Panc1 (cell line): ENCODE data around the gene ROBO1. TPM values are rescaled to one million over a fixed set of nuclear protein-coding genes. Genes with fewer than 3 reads are reported as not detected.

Experiments
- ATAC-seq: fragments of 200-7000 bp; cut with Tn5 transposase; 2 replicates; pipeline ENCODE4 v1.9.1; 2020; ENCODE audit warnings: mild to moderate bottlenecking, moderate library complexity
- BruUV-seq: library from RNA; stranded (reverse); fragments of 400-500 nt; replicated peaks from 2 replicates; lab custom pipeline; 2021; lab: Mats Ljungman, UMichigan
- CTCF ChIA-PET: fragments of 300-600 bp; sonication (Branson Sonifier 250); formaldehyde crosslinking; loops from one replicate; lab custom pipeline; 2022; ENCODE audit warnings: antibody characterized with exemption; lab: Charles Lee
- POLR2A ChIA-PET: fragments of 300-600 bp; sonication (Branson Sonifier 250); formaldehyde crosslinking; loops from one replicate; lab custom pipeline; 2022; ENCODE audit warnings: antibody characterized with exemption; lab: Charles Lee
- DNase-seq: peaks from one replicate; pipeline ENCODE4 v3.0.0-alpha.2; 2010; ENCODE audit warnings: low read depth, low spot score
- H3K27ac ChIP-seq: 2 replicates; pipeline ENCODE4 v1.5.1; 2011; ENCODE audit warnings: mild to moderate bottlenecking, low read length, inconsistent platforms
- H3K27me3 ChIP-seq: fragments of 200-500 bp; sonication (Bioruptor generic); 2 replicates; pipeline ENCODE4 v1.6.0; 2014; ENCODE audit warnings: low read length, inconsistent platforms; ENCODE audit not compliant: control insufficient read depth, insufficient read depth
- H3K36me3 ChIP-seq: fragments of 200-500 bp; sonication (Bioruptor generic); 2 replicates; pipeline ENCODE4 v1.5.1; 2014; ENCODE audit warnings: inconsistent platforms, mild to moderate bottlenecking, low read length, moderate library complexity; ENCODE audit not compliant: control insufficient read depth, insufficient read depth
- H3K4me1 ChIP-seq: 2 replicates; pipeline ENCODE4 v1.5.1; 2011; ENCODE audit warnings: inconsistent platforms, mild to moderate bottlenecking, low read length, moderate library complexity; ENCODE audit not compliant: control insufficient read depth, insufficient read depth
- H3K4me3 ChIP-seq, 2 experiments: 2 replicates each; pipeline ENCODE4 v1.5.1; 2011 to 2012; ENCODE audit warnings: low read depth in 2 of 2, low read length in 2 of 2, mild to moderate bottlenecking in 2 of 2, inconsistent platforms in 1 of 2, moderate library complexity in 1 of 2
- H3K9me3 ChIP-seq: fragments of 200-500 bp; sonication (Bioruptor generic); 2 replicates; pipeline ENCODE4 v1.5.1; 2014; ENCODE audit warnings: low read depth, mild to moderate bottlenecking, inconsistent platforms, low read length, moderate library complexity; ENCODE audit not compliant: control insufficient read depth, insufficient read depth
- POLR2AphosphoS5 ChIP-seq: IDR thresholded peaks from 2 replicates; pipeline ENCODE4 v1.6.1; 2012; ENCODE audit warnings: mild to moderate bottlenecking, low read depth, low read length, moderate library complexity
- SIN3A ChIP-seq: IDR thresholded peaks from 2 replicates; pipeline ENCODE4 v1.6.1; 2012; ENCODE audit warnings: low read depth, mild to moderate bottlenecking, low read length, moderate library complexity, borderline replicate concordance; ENCODE audit not compliant: insufficient read depth
- TCF7L2 ChIP-seq: IDR thresholded peaks from 2 replicates; pipeline ENCODE4 v1.6.1; 2011; ENCODE audit warnings: mild to moderate bottlenecking, low read depth, low read length, inconsistent platforms
- in situ Hi-C: cut with HindIII; loops from 2 replicates; pipeline ENCODE4 v1.10.0; 2016; ENCODE audit warnings: low sequenced_read_pairs, low pct_unique_long_range_greater_than_20kb
- intact Hi-C: fragments of 100-400 bp; cut with micrococcal nuclease; formaldehyde crosslinking; loops from one replicate; pipeline ENCODE4 v1.10.0; 2022; ENCODE audit not compliant: unreplicated experiment
- total RNA-seq: library from RNA; stranded (reverse); gene quantifications from one replicate; pipeline ENCODE4 v1.2.1, GENCODE V29; 2021; ENCODE audit not compliant: unreplicated experiment
- TF ChIP-seq, protein P1 (sequence below): fragments of 450-650 bp; IDR thresholded peaks from 2 replicates; pipeline ENCODE4 v1.5.1; 2017; ENCODE audit warnings: mild to moderate bottlenecking
- TF ChIP-seq, protein P2 (sequence below), 2 experiments: IDR thresholded peaks; 2 replicates each; pipeline ENCODE4 v1.6.1; 2011 to 2012; ENCODE audit warnings: low read depth in 2 of 2, control low read depth in 1 of 2, low read length in 1 of 2, mild to moderate bottlenecking in 1 of 2, moderate library complexity in 1 of 2; ENCODE audit not compliant: insufficient read depth in 1 of 2

The ROBO1 gene
- total RNA-seq, 1 experiment from 2014 or later: 61.6 TPM

DNA sequence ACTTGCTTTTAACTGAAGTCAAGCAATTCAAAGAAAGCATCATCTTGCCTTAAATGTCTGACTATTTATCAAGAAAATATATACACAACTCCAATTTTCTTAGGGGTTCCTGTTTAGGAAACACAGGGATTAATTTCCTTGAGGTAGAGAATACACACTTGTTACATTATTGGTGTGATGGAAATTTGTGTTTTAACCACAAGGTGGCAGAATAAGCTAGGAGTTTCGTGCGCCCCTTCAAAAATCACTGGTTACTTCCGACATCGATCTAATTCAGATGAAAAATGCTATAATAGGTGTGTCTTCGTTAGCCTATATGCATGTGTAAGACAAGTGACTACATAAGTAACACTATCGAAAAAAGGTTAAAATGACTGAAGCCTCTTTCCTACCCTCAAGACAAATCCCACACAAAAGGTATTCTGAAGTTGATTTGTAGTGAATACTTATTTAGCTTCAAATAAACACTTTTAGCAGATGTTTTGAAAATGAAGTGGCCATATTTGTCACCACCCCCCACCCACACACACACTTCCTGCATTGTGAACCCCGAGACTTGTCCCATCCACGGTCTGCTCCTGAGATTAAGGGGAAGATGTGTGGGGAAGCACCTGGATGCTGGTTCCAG lies 246.5 kb downstream of the ROBO1 start:
- no TSS peak for BruUV-seq
- in situ Hi-C loops (no loop called here), intact Hi-C loops (loop anchor here (5.0 kb wide), 1 partner anchor 1166 kb away; no protein-coding TSS in a partner anchor)
- no peak overlapping the region for H3K4me3 ChIP-seq
- H3K4me1 ChIP-seq: no peaks in the 10 kb centered on the region
- no peaks in the 10 kb centered on the region for H3K9me3 ChIP-seq
- ATAC-seq: peak; percentile 71; the same call in 1 of the 2 replicates
- TF ChIP-seq TCF7L2 (no peak), SIN3A (no peak), POLR2AphosphoS5 (no peak)
- TF ChIP-seq, protein P1, sequence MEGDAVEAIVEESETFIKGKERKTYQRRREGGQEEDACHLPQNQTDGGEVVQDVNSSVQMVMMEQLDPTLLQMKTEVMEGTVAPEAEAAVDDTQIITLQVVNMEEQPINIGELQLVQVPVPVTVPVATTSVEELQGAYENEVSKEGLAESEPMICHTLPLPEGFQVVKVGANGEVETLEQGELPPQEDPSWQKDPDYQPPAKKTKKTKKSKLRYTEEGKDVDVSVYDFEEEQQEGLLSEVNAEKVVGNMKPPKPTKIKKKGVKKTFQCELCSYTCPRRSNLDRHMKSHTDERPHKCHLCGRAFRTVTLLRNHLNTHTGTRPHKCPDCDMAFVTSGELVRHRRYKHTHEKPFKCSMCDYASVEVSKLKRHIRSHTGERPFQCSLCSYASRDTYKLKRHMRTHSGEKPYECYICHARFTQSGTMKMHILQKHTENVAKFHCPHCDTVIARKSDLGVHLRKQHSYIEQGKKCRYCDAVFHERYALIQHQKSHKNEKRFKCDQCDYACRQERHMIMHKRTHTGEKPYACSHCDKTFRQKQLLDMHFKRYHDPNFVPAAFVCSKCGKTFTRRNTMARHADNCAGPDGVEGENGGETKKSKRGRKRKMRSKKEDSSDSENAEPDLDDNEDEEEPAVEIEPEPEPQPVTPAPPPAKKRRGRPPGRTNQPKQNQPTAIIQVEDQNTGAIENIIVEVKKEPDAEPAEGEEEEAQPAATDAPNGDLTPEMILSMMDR: peak; percentile 48; the same call in 1 of the 2 replicates
- POLR2A ChIA-PET: no interaction called here
- no peaks in the 10 kb centered on the region for H3K36me3 ChIP-seq
- peak; percentile 51 for DNase-seq
- H3K27ac ChIP-seq: peak overlapping the region; percentile 34; the same call in 1 of the 2 replicates
- CTCF ChIA-PET: interaction anchor here (0.7 kb wide), 1 partner anchor 448 kb away, joined by 3 read pairs; no protein-coding TSS in a partner anchor
- H3K27me3 ChIP-seq: no peaks in the 10 kb centered on the region

DNA sequence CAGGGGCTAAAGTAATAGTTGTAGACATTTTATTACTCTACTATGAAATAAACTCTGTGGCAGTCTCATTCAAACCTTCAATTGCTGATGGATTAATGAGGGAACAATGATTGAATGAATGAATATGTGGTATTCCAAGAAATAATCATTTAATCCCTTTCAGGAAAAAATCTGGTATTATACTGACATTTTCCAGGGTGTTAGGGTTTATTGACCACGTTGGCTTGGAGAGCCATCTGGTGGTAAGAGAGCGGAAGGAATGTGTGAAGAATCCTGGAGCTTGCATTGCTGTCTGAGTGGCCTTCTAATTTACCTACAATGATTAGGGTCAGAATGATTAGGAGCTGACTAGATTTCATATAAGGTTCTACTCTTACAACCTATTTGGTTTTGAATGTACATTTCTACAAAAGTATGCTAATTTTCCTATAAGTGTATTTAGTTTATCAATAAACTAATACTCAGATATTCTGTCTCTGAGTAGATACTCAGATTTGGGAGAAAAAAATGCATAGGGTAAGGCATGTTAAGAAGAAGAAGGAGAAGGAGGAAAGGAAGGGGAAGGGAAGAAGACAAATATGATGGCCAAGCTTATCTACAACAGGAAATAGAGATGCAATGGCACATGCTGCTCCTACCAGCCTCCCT lies 249.9 kb downstream of the ROBO1 start:
- POLR2A ChIA-PET: no interaction called here
- in situ Hi-C loops: no loop called here
- 0 out of 2 replicates have a peak, but pooled peaks have one; percentile 65 for ATAC-seq

DNA sequence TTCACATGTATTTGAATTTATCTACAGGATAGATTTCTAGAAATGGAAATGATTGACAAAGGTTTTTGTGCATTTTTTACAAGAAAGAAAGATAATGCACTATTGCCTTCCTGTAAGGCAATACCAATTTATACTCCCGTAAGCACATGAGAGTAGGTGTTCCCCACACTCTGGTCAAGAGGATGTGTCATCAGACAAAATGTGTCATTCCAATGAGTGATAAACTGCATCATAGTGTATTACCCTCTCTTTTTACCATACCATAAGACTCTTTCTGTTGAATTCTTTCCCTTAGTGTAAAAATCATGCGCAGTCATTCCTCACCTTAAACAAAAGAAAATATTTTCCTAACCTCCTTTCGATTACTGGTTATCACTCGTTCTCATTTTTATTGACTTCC lies 251.0 kb downstream of the ROBO1 start:
- DNase-seq (no peak), ATAC-seq (no peak)
- H3K4me1 ChIP-seq: no peaks in the 10 kb centered on the region
- in situ Hi-C loops (no loop called here), intact Hi-C loops (no loop called here)
- ChIA-PET CTCF (no interaction called here), POLR2A (no interaction called here)
- no TSS peak for BruUV-seq
- no peaks in the 10 kb centered on the region for H3K9me3 ChIP-seq
- no peaks in the 10 kb centered on the region for H3K36me3 ChIP-seq
- no peaks in the 10 kb centered on the region for H3K27me3 ChIP-seq
- H3K27ac ChIP-seq: no peak overlapping the region
- TF ChIP-seq, protein P2, sequence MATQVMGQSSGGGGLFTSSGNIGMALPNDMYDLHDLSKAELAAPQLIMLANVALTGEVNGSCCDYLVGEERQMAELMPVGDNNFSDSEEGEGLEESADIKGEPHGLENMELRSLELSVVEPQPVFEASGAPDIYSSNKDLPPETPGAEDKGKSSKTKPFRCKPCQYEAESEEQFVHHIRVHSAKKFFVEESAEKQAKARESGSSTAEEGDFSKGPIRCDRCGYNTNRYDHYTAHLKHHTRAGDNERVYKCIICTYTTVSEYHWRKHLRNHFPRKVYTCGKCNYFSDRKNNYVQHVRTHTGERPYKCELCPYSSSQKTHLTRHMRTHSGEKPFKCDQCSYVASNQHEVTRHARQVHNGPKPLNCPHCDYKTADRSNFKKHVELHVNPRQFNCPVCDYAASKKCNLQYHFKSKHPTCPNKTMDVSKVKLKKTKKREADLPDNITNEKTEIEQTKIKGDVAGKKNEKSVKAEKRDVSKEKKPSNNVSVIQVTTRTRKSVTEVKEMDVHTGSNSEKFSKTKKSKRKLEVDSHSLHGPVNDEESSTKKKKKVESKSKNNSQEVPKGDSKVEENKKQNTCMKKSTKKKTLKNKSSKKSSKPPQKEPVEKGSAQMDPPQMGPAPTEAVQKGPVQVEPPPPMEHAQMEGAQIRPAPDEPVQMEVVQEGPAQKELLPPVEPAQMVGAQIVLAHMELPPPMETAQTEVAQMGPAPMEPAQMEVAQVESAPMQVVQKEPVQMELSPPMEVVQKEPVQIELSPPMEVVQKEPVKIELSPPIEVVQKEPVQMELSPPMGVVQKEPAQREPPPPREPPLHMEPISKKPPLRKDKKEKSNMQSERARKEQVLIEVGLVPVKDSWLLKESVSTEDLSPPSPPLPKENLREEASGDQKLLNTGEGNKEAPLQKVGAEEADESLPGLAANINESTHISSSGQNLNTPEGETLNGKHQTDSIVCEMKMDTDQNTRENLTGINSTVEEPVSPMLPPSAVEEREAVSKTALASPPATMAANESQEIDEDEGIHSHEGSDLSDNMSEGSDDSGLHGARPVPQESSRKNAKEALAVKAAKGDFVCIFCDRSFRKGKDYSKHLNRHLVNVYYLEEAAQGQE (IDR thresholded peaks at IDR 0.05; ENCODE audit: insufficient read depth in 1 of 2, low read depth in 2 of 2, low read length in 1 of 2): no peak
- no peak for TF ChIP-seq SIN3A
- no peak for TF ChIP-seq POLR2AphosphoS5
- TF ChIP-seq, protein P1: no peak
- no peak for TF ChIP-seq TCF7L2
- H3K4me3 ChIP-seq: no peak overlapping the region

More for the DNA sequence above, 249.9 kb downstream of the ROBO1 start:
- no peaks in the 10 kb centered on the region for H3K4me1 ChIP-seq
- intact Hi-C loops: no loop called here
- H3K27ac ChIP-seq: no peak overlapping the region
- no peak for DNase-seq
- H3K4me3 ChIP-seq: no peak overlapping the region
- H3K36me3 ChIP-seq: no peaks in the 10 kb centered on the region
- no peaks in the 10 kb centered on the region for H3K9me3 ChIP-seq
- BruUV-seq: no TSS peak
- H3K27me3 ChIP-seq: no peaks in the 10 kb centered on the region
- CTCF ChIA-PET: interaction anchor here (0.6 kb wide), 1 partner anchor 1139 kb away, joined by 3 read pairs; no protein-coding TSS in a partner anchor
- no peak for TF ChIP-seq POLR2AphosphoS5
- TF ChIP-seq, protein P1: peak; percentile 70; the same call in 1 of the 2 replicates
